ENCODE data around the gene SLC10A3. TPM values are rescaled to one million over a fixed set of nuclear protein-coding genes. Genes with fewer than 3 reads are reported as not detected.
A peak's percentile ranks its signal among the peaks of the same experiment; 100 is the strongest.

Gene SLC10A3
- total and polyA plus RNA-seq, 5 experiments from 2014 or later = 18.2 to 42.3 (median 30.5) TPM

GRCh38 chrX:154519389-154519788 lies 29.0 kb upstream of the SLC10A3 start:
- POLR2A ChIA-PET = interaction anchor here (5.0 kb wide), 1 partner anchor 32 kb away, joined by 30 read pairs; the partner anchor contains the start of gene UBL4A
- no peaks in the 10 kb centered on the region for H3K9me3 Mint-ChIP-seq
- no peak for ATAC-seq
- H3K27ac Mint-ChIP-seq = peak overlapping the region in 1 of 10 donors; percentile 83
- no peak overlapping the region for H3K4me3 Mint-ChIP-seq
- no peaks in the 10 kb centered on the region for H3K27me3 Mint-ChIP-seq
- peaks cover 4 to 15% (median 11%) of the 10 kb centered on the region in 4 donors for H3K4me1 Mint-ChIP-seq
- no peaks in the 10 kb centered on the region for H3K36me3 Mint-ChIP-seq
- no peak for DNase-seq

GRCh38 chrX:154517101-154517781 lies 26.8 kb upstream of the SLC10A3 start:
- H3K27ac Mint-ChIP-seq = peak overlapping the region in 2 of 10 donors; percentile 11 to 22
- H3K9me3 Mint-ChIP-seq = no peaks in the 10 kb centered on the region
- H3K27me3 Mint-ChIP-seq = no peaks in the 10 kb centered on the region
- no peak for ATAC-seq
- H3K4me3 Mint-ChIP-seq = peak overlapping the region in 5 of 10 donors; percentile 2 to 85 (median 82)
- DNase-seq = no peak
- peaks cover 8 to 24% (median 23%) of the 10 kb centered on the region in 4 donors for H3K4me1 Mint-ChIP-seq
- H3K36me3 Mint-ChIP-seq = peaks cover 0 to 2% (median 0%) of the 10 kb centered on the region in 3 donors
- POLR2A ChIA-PET = interaction anchor here (1.0 to 5.4 kb wide), 9 partner anchors 9 to 144 kb away, joined by 3 to 54 read pairs (median 12); partner anchors contain the start of genes RPL10, SLC10A3, TAFAZZIN and UBL4A

- peak in 5 of 10 donors; percentile 17 to 56 (median 25) for DNase-seq
- Mint-ChIP-seq H3K4me3 (peak overlapping the region; percentile 73 to 91 (median 84)), H3K4me1 (peaks cover 8 to 27% (median 25%) of the 10 kb centered on the region in 4 donors), H3K27ac (peak overlapping the region; percentile 77 to 95 (median 93)), H3K36me3 (peaks cover 0 to 2% (median 0%) of the 10 kb centered on the region in 3 donors), H3K9me3 (no peaks in the 10 kb centered on the region), H3K27me3 (no peaks in the 10 kb centered on the region)
- ATAC-seq = peak; percentile 33 to 52
- POLR2A ChIA-PET = interaction anchor here (0.6 to 5.4 kb wide), 11 partner anchors 10 to 143 kb away, joined by 3 to 54 read pairs (median 10); partner anchors contain the start of genes RPL10, SLC10A3, TAFAZZIN and UBL4A
These were observed 26.2 kb upstream of the SLC10A3 start for GRCh38 chrX:154516656-154517100.

- Mint-ChIP-seq H3K27me3 (no peaks in the 10 kb centered on the region), H3K4me3 (peak within 1 kb of the TSS; percentile 77 to 91 (median 85)), H3K4me1 (peaks cover 9 to 32% (median 30%) of the 10 kb centered on the region in 4 donors), H3K36me3 (peaks cover 0 to 2% (median 0%) of the 10 kb centered on the region in 3 donors), H3K9me3 (no peaks in the 10 kb centered on the region), H3K27ac (peak within 1 kb of the TSS; percentile 87 to 95 (median 93))
- ATAC-seq (peak; percentile 84 to 93), DNase-seq (peak; percentile 80 to 96 (median 90))
- POLR2A ChIA-PET = interaction anchor here (0.6 to 5.4 kb wide), 12 partner anchors 10 to 116 kb away, joined by 3 to 54 read pairs (median 11); partner anchors contain the start of genes RPL10, SLC10A3, TAFAZZIN and UBL4A
These were observed 25.7 kb upstream of the SLC10A3 start, which contains the start of gene FAM3A for GRCh38 chrX:154515966-154516655. Gene FAM3A, minus strand, starts transcription at chrX:154516232. Its CDS starts 460 bp downstream, at chrX:154515772.

- peaks cover 13 to 38% (median 35%) of the 10 kb centered on the region in 4 donors for H3K4me1 Mint-ChIP-seq
- peak in 2 of 10 donors; percentile 7 to 23 for DNase-seq
- peak overlapping the region; percentile 86 to 91 (median 90) for H3K27ac Mint-ChIP-seq
- no peaks in the 10 kb centered on the region for H3K27me3 Mint-ChIP-seq
- peak overlapping the region; percentile 71 to 90 (median 84) for H3K4me3 Mint-ChIP-seq
- H3K9me3 Mint-ChIP-seq = no peaks in the 10 kb centered on the region
- POLR2A ChIA-PET = interaction anchor here (0.8 to 5.4 kb wide), 12 partner anchors 11 to 116 kb away, joined by 3 to 54 read pairs (median 11); partner anchors contain the start of genes RPL10, SLC10A3, TAFAZZIN and UBL4A
- no peak for ATAC-seq
- peaks cover 0 to 2% (median 0%) of the 10 kb centered on the region in 3 donors for H3K36me3 Mint-ChIP-seq
These were observed 24.9 kb upstream of the SLC10A3 start for GRCh38 chrX:154515090-154515965.

- peak overlapping the region; percentile 54 to 86 (median 78) for H3K27ac Mint-ChIP-seq
- H3K4me3 Mint-ChIP-seq = peak overlapping the region; percentile 22 to 81 (median 60)
- ATAC-seq = no peak
- peaks cover 13 to 38% (median 35%) of the 10 kb centered on the region in 4 donors for H3K4me1 Mint-ChIP-seq
- POLR2A ChIA-PET = interaction anchor here (1.6 to 5.4 kb wide), 5 partner anchors 11 to 114 kb away, joined by 3 to 38 read pairs (median 14); partner anchors contain the start of genes RPL10, SLC10A3 and TAFAZZIN
- peaks cover 0 to 2% (median 0%) of the 10 kb centered on the region in 9 donors for H3K9me3 Mint-ChIP-seq
- H3K36me3 Mint-ChIP-seq = peaks cover 0 to 9% (median 3%) of the 10 kb centered on the region in 3 donors
- DNase-seq = no peak
- no peaks in the 10 kb centered on the region for H3K27me3 Mint-ChIP-seq
These were observed 23.3 kb upstream of the SLC10A3 start for GRCh38 chrX:154513716-154514115.

- H3K9me3 Mint-ChIP-seq = peaks cover 0 to 2% (median 0%) of the 10 kb centered on the region in 9 donors
- POLR2A ChIA-PET = interaction anchor here (1.6 to 5.4 kb wide), 4 partner anchors 10 to 113 kb away, joined by 3 to 38 read pairs (median 16); partner anchors contain the start of genes RPL10 and SLC10A3
- ATAC-seq = no peak
- DNase-seq = no peak
- no peaks in the 10 kb centered on the region for H3K27me3 Mint-ChIP-seq
- H3K4me3 Mint-ChIP-seq = peak overlapping the region in 4 of 10 donors; percentile 6 to 61 (median 37)
- peak overlapping the region in 8 of 10 donors; percentile 8 to 93 (median 82) for H3K27ac Mint-ChIP-seq
- H3K36me3 Mint-ChIP-seq = peaks cover 0 to 11% (median 3%) of the 10 kb centered on the region in 3 donors
- peaks cover 13 to 38% (median 35%) of the 10 kb centered on the region in 4 donors for H3K4me1 Mint-ChIP-seq
These were observed 22.6 kb upstream of the SLC10A3 start for GRCh38 chrX:154512879-154513553.

- ATAC-seq (no peak), DNase-seq (no peak)
- no peaks in the 10 kb centered on the region for H3K27me3 Mint-ChIP-seq
- H3K4me1 Mint-ChIP-seq = peaks cover 13 to 37% (median 35%) of the 10 kb centered on the region in 4 donors
- H3K27ac Mint-ChIP-seq = peak overlapping the region; percentile 72 to 96 (median 92)
- peak overlapping the region; percentile 11 to 82 (median 60) for H3K4me3 Mint-ChIP-seq
- peaks cover 0 to 2% (median 0%) of the 10 kb centered on the region in 9 donors for H3K9me3 Mint-ChIP-seq
- peaks cover 0 to 13% (median 3%) of the 10 kb centered on the region in 3 donors for H3K36me3 Mint-ChIP-seq
- POLR2A ChIA-PET = interaction anchor here (0.7 to 3.2 kb wide), 6 partner anchors 14 to 100 kb away, joined by 3 to 18 read pairs (median 4); partner anchors contain the start of genes SLC10A3, TAFAZZIN and UBL4A
These were observed 21.3 kb upstream of the SLC10A3 start for GRCh38 chrX:154511761-154512160.

GRCh38 chrX:154509455-154509854 lies 19.0 kb upstream of the SLC10A3 start:
- POLR2A ChIA-PET = interaction anchor here (1.2 kb wide), 1 partner anchor 22 kb away, joined by 3 read pairs; no protein-coding TSS in a partner anchor
- Mint-ChIP-seq H3K9me3 (peaks cover 0 to 2% (median 0%) of the 10 kb centered on the region in 9 donors), H3K4me1 (peaks cover 10 to 26% (median 23%) of the 10 kb centered on the region in 4 donors), H3K27me3 (no peaks in the 10 kb centered on the region), H3K36me3 (peaks cover 0 to 24% (median 3%) of the 10 kb centered on the region in 3 donors), H3K4me3 (no peak overlapping the region), H3K27ac (peak overlapping the region in 3 of 10 donors; percentile 12 to 58 (median 51))
- DNase-seq (no peak), ATAC-seq (no peak)

GRCh38 chrX:154508384-154508745 lies 17.9 kb upstream of the SLC10A3 start:
- Mint-ChIP-seq H3K27ac (peak overlapping the region in 2 of 10 donors; percentile 39 to 62), H3K9me3 (peaks cover 0 to 2% (median 0%) of the 10 kb centered on the region in 9 donors), H3K27me3 (no peaks in the 10 kb centered on the region), H3K4me1 (peaks cover 5 to 18% (median 16%) of the 10 kb centered on the region in 4 donors), H3K4me3 (no peak overlapping the region), H3K36me3 (peaks cover 0 to 23% (median 3%) of the 10 kb centered on the region in 3 donors)
- DNase-seq = no peak
- POLR2A ChIA-PET = interaction anchor here (0.8 kb wide), 1 partner anchor 11 kb away, joined by 3 read pairs; no protein-coding TSS in a partner anchor
- ATAC-seq = no peak

All from naive thymus-derived CD8-positive, alpha-beta T cell (primary cell).